HG03139 (cell line): ENCODE results near the gene DNM3.
A peak's percentile ranks its signal among the peaks of the same experiment; 100 is the strongest.
"Not testable (repeated sequence)": the region's sequence is repeated elsewhere in the genome, so short reads cannot be mapped to it uniquely, and the experiment has no call there.

Experiments
- ATAC-seq: cut with Tn5 transposase; IDR thresholded peaks from one replicate; pipeline ENCODE4 v1.9.1; 2021; ENCODE audit not compliant: unreplicated experiment

DNM3 gene

DNA sequence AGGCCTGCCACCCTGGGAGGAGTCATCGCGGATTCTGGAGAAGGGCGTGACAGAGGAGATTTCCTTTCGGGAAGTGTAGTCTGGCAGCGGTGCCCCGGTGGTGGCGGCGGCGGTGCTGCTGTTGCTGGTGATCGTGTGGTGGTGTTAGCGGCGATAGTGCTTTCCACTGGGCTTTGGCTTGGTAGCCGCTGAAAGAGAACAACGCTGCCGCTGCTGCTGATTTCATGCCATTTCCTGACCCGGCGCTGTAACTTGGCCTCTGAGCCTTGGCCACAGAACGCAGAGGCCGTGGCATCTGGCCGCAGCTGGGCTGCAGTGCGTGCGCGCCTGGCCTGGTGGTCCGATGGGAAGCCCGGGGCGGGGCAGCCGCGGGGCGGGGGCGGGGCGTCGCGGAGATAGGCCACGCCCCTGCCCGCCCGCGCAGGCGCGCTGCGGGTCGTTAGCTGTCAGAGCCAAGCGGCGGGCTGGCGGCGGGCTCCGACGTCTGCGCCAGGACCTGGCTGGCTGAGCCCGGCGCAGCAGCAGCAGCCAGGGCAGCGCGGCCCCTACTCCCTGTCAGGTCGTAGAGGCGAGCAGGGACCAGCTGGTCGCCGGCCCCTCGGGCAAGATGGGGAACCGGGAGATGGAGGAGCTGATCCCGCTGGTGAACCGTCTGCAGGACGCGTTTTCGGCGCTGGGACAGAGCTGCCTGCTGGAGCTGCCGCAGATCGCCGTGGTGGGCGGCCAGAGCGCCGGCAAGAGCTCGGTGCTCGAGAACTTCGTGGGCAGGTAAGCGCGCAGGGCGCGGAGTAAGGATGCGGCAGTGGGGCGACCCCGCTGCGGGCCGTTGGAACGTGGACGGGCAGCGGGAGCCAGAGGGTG lies at the start of gene DNM3:
Gene DNM3 (plus strand): TSS at position 449 of the 861 bp plus-strand sequence. CDS start 159 bp downstream, at position 608.
- peak; percentile 89 for ATAC-seq

GRCh38 chr1:171792656-171793369 lies 48.5 kb upstream of the DNM3 start:
- ATAC-seq, result no peak

- ATAC-seq, result no peak
Observed at GRCh38 chr1:171793636-171794035, 47.7 kb upstream of the DNM3 start.

DNA sequence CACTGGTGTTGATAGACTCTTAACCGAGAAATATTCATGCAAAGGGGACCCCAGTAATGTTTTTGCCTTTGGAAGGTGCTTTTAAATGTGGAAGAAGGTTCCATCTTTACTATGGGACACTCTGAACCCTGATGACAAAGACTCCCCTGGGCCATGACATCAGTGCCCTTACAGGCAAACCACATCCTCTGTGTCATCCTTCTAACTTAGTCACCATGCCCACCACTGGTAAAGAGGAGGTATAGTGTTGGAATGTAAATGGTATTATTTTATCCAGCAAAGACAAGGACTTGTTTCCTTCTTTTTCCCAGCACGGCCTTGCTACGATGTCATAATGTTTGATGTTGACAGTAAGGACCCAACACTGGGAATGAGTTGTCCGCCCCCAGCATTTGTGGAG lies 47.2 kb upstream of the DNM3 start:
- no peak for ATAC-seq

- ATAC-seq, result no peak
Observed at GRCh38 chr1:171796592-171796991, 44.7 kb upstream of the DNM3 start.

- ATAC-seq, result no peak
Observed at GRCh38 chr1:171798311-171798710, 43.0 kb upstream of the DNM3 start.

DNA sequence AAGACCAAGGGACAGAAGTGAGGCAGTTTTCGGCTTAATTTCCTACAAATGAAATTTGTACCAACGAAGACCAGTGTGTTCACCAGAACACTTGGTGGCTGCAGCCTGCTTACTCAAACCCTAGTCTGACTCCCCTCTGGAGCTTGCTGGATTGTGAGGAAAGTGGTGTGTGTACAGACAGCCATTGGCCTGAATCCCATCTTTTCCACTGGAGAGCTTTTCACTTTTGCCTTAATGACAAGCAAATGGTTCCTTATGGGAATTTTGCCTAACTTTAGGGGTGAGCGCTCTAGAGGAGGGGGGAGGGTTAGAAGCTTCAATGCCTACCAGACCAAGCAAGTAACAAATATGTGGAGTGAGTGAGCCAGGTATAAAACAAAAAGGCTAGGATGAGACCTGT lies 42.5 kb upstream of the DNM3 start:
- ATAC-seq, result no peak

DNA sequence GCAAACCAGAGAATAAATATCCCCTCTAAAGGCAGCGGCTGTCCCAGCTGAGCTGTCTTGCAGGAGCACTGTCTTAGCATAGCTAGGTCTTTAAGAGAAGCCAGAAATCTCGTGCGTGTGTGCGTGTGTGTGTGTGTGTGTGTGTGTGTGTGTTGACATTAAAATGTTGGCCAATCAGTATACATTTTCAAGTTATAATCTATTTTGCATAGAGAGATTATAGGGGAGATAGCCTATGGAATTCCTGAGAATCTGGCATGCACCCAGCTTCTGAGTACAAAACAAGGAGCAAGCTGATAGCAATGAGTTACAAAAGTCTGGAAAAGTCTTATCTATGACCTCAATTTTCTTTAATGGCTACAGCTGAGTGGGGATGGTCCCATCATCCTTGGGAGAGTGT lies 42.1 kb upstream of the DNM3 start:
- ATAC-seq, result no peak

GRCh38 chr1:171799698-171800097 lies 41.6 kb upstream of the DNM3 start:
- ATAC-seq, result not testable (repeated sequence)

DNA sequence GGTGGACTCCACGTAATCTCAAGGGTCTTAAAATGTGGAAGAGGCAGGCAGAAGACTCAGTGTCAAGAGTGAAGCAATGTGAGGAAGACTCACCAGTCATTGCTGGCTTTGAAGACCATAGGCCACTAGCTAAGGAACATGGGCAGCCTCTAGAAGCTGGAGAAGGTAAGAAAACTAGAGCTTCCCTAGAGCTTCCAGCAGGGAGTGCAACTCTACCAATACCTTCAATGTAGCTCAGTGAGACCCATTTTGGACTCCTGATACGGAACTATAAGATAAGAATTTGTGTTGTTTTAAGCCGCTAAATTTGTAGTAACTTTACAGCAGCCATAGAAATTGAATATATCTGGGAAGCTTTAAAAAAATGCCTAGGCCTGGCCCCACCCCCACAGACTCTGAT lies 41.0 kb upstream of the DNM3 start:
- no peak for ATAC-seq

- ATAC-seq, result no peak
Observed at GRCh38 chr1:171800851-171801250, 40.4 kb upstream of the DNM3 start.

- no peak for ATAC-seq
Observed at GRCh38 chr1:171801487-171801891, 39.8 kb upstream of the DNM3 start.

- ATAC-seq, result no peak
Observed at GRCh38 chr1:171802207-171802606, 39.1 kb upstream of the DNM3 start.

- ATAC-seq, result no peak
Observed at GRCh38 chr1:171803045-171803444, 38.3 kb upstream of the DNM3 start.

DNA sequence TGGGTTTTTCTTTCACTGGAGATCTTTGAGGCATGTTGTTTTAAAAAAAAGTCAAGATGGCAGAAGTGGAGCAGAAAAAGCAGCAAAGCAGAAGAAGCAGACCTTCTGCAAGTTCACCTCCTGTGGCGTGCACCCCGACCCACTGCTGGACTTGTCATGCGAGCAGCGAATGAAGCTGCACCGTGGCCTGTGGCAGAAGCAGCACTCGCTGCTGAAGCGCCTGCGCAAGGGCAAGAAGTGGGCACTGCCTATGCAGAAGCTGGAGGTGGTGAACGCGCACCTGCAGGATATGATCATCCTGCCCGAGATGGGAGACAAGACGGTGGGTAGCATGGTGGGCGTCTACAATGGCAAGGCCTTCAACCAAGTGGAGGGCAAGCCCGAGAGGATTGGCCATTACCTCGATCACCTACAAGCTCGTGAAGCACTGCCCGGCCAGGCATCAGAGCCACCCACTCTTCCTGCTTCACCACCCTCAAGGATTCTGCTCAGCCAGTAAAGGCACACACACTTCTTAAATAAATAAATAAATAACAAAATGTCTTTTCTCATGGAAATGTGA lies 37.8 kb upstream of the DNM3 start:
- ATAC-seq, result no peak

DNA sequence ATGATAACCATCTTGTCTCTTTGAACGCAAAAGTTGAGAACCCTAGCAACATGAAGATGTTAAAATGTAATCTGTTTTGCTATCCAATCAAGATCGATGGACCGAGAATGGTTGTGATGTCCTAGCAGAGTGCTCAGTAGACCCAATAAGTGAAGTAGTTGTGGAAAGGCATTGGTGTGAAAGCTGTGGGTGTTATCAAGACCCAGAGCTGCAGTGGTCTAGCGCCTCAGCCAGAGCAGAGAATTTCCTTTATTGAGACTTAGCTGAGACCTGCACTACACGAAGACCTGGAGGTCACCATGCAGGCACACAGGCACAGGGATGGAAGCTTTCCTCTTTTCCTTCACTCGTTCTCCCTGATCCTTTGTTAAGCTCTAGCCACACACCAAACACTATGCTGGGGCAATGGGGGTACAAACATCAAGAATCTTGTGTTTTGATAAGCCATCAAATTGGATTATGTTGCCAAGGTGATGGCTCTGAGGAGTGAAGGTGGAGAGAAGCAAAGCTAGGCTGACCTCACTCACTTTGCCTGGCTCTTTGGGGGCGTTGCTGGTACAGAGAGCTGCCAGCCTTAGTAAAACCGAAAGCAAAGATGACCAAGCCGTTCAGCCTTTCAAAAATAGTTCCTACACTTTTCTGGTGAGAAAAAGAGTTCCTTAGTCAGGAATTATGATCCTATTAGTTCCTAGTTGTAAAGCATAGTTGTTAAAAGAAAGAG lies 35.7 kb upstream of the DNM3 start:
- peak; percentile 78 for ATAC-seq

- no peak for ATAC-seq
Observed at GRCh38 chr1:171807556-171807955, 33.7 kb upstream of the DNM3 start.

GRCh38 chr1:171809834-171810233 lies 31.5 kb upstream of the DNM3 start:
- no peak for ATAC-seq

DNA sequence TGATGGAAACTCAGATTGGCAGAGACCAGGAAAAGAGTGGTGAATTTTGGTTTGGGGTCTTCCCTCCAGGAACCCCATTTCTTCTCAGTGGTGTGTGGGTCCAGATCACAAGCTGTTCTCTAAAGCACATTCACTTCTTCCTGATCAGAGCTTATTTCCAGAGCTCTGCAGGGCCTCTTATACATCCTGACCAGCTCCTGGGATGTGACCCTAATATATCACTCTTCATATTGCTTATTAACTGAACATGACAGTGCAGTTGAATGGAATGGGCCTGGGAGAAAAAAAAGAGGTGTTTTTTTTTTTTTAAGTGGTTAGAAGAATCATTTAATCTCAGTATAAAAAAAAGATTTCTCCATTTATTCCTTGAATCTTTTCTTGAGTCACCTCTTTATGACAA lies 29.6 kb upstream of the DNM3 start:
- ATAC-seq, result no peak

GRCh38 chr1:171814692-171815091 lies 26.6 kb upstream of the DNM3 start:
- no peak for ATAC-seq

GRCh38 chr1:171816300-171816901 lies 24.9 kb upstream of the DNM3 start:
- ATAC-seq, result no peak
